GM10266 (cell line): Measurements from ENCODE around the gene SMURF1.

Experiments
- DNase-seq: peaks from one replicate; pipeline ENCODE4 v3.0.0; 2012; ENCODE audit errors: extremely low spot score
- CTCF ChIP-seq: IDR thresholded peaks from 2 replicates; pipeline ENCODE4 v1.5.1; 2012; ENCODE audit warnings: mild to moderate bottlenecking, low read depth; ENCODE audit not compliant: control insufficient read depth, insufficient read depth; ENCODE audit errors: missing control alignments

SMURF1 gene

GRCh38 chr7:99133766-99134564 is 9.9 kb downstream of the SMURF1 start:
- DNase-seq = no peak
- no peak for TF ChIP-seq CTCF

- no peak for TF ChIP-seq CTCF
- DNase-seq = no peak
Observed at GRCh38 chr7:99132595-99133321, 11.2 kb downstream of the SMURF1 start.

- no peak for DNase-seq
- no peak for TF ChIP-seq CTCF
Observed at GRCh38 chr7:99131290-99131689, 12.6 kb downstream of the SMURF1 start.

GRCh38 chr7:99129536-99129935 is 14.4 kb downstream of the SMURF1 start:
- no peak for TF ChIP-seq CTCF
- no peak for DNase-seq

GRCh38 chr7:99129001-99129400 is 14.9 kb downstream of the SMURF1 start:
- DNase-seq = no peak
- TF ChIP-seq CTCF = no peak

- DNase-seq = no peak
- no peak for TF ChIP-seq CTCF
Observed at GRCh38 chr7:99128076-99128950, 15.6 kb downstream of the SMURF1 start.
